HG03558 (cell line): ENCODE measurements around the gene COL18A1.

Source experiments
- ATAC-seq: cut with Tn5 transposase; IDR thresholded peaks from one replicate; pipeline ENCODE4 v1.9.1; 2021; ENCODE audit warnings: moderate number of reproducible peaks; ENCODE audit not compliant: unreplicated experiment; ENCODE audit errors: extremely low read depth

The COL18A1 gene

DNA sequence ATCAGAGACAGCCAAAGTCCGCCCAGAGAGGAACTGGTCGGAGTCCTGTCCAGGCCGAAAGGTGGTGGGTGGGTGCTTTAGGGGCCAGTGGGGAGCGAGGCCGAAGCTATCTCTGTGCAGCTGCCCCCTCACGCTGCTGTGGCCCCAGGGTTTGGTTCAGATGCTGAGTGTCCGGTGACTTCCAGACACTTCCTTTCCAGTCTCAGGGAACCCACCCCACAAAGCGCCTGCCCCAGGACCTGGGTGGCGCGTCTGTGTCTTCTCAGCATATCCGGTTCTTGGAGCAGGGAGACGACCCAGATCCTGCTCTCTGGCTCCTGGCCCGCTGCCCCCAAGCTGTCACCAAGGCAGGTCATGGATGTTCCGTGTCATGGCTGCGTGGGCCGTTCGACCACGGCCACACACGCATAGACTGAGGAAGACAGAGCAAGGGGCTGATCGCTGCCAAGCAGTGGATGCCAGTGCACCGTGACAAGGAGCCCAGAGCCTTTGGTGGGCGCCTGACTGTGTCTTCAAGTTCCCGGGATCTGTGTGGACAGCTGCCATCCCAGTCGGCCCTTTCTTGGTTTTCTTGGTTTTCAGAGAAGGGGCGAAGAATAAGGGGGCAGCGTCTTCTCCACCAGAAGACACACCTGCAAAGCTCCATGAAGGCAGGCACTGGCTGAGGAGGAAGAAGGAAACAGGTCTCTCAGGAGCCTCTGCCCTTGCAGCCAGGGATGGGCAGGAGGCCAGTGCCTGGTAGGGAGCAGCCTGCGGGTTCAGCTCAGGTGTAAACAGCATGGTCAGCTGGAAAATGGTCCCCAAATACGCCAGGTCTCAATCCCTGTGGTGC is 22.9 kb upstream of the COL18A1 start:
- no peak for ATAC-seq

DNA sequence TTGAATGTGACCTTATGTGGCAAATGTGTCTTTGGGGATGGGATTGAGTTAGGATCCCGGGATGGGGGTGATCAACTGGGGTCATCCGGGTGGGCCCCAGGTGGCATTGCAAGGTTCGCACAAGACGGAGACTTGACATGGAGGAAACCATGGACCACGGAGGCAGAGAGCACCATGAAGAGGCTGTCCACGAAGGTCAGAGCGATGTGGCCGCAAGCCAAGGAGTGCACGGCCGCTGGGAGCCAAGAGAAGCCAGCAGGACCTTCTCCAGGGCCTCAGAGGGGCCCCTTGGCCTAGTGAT is 22.3 kb upstream of the COL18A1 start:
- no peak for ATAC-seq

DNA sequence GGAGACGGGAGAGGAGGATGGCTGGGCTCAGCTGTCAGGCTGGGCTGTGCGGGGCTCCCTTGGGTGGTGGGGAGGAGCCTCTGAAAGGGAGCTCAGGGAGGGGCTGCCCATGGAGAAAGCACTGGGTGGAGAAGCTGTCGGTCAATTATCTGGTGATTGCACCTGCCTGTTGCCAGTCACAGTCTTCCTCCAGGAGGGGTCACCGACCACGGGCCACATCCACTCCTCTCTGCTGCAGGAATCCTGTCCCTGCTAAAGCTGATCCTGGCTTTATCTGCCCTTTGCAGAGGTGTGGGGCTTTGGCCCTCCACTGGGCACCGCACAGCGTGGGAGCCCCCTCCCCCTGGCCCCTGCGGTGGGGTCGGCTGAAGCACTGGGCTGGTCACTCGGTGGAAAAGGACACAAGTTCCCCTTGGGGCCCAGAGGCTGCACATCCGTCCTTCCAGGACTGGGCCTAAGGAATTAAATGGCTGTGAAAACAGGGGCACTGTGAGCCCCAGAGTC is 21.8 kb upstream of the COL18A1 start:
- ATAC-seq = no peak

DNA sequence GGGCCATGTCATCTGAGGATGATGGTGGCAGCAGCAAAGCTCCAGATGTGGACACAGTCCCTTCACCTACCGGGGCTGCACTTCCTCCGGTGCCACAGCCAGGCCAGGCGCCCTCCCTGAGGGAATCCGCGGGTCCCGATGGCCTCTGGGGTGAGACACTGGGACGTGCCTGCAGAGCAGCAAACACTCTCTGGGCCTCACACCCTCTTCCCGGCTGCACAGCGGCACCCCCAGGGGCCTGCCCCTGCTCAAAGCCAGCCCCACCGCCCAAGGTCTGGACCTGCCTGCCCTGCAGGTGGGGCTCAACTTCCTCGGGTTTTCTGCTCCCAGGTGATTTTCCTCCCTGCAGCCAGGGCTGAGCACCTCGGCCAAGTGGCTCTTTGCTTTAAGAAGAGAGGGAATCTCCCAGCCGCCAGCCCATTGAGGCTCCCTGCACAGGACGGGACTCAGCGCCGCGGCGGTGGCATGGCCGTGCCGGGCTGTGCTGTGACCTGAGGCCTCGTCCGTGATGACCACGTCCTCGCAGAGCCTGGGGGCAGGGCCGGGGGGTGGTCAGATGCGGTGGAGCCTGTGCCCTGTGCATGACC is 21.3 kb upstream of the COL18A1 start:
- no peak for ATAC-seq

DNA sequence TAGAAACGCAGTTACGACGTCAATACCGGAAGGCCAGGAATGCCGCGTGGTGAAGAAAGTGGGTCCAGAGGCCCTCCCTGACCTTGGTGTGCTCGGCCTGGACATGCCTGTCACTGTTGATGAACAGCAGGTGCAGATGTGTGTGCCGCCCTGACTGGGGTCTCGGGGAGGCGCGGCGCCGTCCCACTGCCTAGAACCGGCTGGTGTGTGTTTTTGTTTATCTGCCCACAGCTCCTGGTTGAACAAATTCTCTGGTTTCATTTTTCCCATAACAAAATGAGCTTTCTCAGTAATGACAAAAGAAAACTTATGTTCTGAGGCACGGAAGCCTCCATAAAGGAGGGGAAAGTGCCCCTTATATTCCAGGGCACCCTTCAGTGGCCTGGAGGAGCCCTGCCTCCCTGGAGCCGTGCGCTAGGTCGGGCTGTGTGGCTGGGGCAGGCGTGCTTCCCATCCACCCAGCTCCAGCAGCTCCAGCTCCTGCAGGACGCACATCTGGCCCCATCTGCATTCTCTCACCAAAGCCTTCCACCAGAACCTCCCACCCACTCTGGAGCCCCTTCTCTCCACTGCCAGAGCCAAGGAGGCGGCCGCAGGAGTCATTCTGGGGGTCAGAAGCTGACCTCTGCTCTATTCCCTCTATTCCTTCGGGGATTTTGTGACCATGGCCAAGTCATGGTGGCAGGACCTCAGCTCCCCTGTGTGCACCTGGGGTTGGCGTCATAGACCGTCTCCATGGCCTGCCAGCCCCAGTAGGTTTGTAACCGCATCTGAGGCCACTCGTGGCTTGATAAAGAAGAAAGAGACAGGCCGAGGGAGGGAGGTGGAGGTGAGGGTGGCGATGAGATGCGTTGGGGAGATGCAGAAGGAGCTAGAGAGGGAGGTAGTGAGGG is 20.1 kb upstream of the COL18A1 start:
- no peak for ATAC-seq

DNA sequence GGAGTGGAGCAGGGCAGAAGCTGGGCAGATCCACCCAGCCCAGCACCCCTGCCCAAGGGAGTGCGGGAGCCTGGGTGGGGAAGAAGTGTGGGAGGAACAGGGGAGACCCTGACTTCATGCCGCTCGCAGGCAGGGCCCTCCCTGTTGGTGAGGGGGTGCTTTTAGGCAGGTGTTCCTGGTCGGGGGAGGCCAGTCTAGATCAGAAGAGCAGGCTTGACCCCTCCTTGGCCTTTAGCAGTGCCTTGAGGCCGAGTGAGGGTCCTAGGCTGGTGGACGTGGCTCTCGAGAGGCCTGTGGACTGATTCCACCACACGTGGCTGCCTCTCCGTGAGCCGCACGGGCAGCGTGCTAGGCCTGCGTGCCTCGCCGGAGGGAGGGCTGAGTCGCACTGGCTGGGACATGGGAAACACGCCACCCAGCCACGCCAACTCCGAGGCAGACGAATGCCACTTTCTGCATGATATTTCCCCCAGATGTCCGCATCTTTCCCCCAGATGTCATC is 19.4 kb upstream of the COL18A1 start:
- ATAC-seq = no peak

DNA sequence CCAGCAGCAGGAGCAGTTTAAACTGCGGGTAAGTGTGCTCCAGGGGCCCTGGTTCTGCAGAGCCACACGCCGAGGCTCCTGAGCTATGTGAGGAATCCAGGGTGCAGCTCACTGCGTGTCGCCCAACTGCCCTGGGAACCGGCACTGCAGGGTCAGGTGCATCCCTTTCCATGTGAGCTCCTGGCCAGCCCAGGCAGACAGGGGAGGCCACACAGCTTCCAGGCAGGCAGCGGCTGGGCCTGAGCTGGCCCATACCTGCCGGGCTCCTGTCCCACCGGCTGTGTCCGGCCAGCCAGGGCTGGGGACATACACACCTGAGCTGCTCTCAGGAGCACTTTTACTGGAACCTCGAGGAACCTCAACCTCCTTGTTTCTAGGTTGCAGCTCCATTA is 18.6 kb upstream of the COL18A1 start:
- ATAC-seq = no peak

DNA sequence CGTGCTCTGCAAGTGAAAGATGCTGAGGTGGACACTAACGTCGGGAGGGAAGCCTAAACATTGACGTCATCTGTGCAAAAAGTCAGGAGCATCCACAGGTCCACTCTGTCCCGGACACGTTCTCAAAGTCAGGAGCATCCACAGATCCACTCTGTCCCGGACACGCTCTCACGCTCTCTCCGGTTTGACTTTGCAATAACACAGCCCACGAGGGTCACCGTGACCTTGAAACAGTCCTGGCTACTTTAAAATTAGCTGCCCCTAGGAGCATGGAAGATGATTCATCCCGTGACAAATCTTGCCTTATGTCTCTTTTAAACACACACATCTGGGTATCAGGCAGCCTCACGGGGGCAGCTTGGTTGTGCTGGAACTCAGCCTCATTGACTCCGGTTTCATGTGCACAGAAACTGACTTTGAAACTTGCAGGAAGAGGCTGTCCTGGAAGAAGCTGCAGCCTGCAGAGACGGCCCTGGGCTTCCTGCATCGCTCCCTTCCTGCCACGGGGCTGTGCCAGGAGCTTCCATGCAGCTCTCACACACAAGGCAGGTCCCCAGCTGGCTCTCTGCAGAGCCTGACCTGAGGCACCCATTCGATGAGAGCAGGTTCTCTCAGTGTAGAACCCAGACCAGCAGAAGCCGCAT is 18.1 kb upstream of the COL18A1 start:
- ATAC-seq = no peak

DNA sequence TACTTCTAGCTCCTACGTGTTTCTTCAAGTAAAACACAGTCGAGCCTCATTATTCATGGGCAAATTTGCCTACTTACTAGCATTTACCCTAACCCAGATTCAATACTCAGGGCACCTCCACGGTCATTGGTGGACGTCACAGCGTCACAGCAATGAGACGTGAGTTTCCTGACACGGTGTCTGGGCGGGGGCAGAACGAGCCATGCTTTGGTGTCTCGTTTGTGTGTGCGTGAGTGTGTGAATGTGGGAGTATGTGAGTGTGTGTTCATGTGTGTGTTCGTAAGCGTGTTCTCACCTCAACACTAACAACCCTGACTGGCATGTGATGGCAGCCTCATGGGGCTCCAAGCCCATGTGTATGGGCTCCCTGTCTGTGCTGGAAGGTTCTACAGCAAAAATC is 17.5 kb upstream of the COL18A1 start:
- ATAC-seq = no peak

DNA sequence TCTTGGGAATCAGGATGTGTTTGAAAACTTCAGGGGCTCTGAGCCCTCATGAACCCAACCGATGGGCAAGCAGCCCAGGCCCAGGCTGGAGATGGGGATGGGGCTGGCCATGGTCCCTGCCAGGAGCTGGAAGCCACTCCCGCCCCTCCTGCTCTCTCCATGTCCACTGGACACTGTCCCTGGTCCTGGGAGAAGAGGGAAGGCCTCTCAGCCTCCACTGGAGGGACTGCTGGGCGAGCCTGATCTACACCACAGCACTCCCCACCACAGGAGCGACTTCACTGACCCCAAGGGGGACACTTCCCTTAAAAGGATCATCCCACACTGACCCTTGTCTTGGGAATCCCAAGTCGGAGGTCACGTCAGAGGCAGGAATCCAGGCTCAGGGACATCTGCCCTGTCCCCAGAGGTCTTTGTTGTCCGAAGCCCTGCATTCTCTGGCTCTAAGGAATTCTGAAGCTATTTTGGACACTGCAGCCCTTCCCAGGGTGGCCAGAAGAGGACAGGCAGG is 16.9 kb upstream of the COL18A1 start:
- ATAC-seq = no peak

DNA sequence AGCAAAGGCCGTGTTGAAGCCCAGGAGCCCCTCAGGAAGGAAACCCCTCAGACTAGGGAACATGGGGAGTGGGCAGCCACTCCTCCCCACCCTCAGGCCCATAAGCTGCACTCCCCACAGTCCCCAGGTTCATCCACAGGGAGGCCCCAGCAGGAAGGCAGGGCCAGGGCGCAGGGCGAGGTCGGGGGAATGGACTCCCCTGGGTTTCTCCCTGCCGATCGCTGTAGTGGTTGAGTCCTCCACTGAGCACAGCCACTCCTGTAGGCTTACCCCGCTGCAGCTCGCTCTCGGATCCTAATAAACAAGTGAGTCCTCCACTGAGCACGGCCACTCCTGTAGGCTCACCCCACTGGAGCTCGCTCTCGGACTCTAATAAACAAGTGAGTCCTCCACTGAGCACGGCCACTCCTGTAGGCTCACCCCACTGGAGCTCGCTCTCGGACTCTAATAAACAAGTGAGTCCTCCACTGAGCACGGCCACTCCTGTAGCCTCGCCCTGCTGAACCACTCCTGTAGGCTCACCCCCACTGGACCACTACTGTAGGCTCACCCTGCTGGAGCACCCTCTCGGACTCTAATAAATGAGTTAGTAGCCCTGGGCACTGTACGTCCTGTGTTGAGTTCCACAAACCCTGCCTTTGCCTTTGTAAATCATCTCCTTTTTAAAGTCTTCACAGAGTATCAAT is 16.2 kb upstream of the COL18A1 start:
- no peak for ATAC-seq

DNA sequence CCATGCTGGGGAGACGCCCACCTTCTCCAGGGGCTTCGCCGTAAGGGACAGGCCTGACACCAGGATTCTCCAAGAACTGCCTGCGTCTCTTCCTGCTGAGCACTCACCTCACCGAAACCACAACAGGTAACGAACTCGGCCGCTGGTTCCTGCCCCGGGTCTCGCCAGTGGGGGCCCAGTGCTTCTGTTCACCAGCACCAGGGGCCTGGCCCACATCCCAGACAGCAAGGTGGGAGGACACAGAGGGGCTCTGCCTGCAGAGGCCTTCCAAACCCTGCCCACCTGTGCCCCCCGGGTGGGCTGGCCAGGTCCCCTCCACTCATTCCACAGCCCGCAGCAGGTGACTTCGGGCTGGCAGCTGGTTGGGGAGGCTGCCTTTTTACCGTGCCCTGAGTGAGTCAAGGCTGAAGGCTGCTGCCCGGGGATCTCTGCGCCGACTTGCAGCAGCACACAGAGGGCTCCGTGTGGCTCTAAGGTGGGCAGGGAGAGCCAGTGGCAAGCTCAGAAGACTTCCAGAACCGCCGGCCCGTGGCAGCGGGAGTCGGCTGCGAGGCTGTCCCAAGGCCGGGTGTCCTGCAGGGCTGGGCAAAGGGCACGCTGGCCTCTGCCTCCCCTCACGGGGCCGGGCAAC is 14.7 kb upstream of the COL18A1 start:
- ATAC-seq = no peak

DNA sequence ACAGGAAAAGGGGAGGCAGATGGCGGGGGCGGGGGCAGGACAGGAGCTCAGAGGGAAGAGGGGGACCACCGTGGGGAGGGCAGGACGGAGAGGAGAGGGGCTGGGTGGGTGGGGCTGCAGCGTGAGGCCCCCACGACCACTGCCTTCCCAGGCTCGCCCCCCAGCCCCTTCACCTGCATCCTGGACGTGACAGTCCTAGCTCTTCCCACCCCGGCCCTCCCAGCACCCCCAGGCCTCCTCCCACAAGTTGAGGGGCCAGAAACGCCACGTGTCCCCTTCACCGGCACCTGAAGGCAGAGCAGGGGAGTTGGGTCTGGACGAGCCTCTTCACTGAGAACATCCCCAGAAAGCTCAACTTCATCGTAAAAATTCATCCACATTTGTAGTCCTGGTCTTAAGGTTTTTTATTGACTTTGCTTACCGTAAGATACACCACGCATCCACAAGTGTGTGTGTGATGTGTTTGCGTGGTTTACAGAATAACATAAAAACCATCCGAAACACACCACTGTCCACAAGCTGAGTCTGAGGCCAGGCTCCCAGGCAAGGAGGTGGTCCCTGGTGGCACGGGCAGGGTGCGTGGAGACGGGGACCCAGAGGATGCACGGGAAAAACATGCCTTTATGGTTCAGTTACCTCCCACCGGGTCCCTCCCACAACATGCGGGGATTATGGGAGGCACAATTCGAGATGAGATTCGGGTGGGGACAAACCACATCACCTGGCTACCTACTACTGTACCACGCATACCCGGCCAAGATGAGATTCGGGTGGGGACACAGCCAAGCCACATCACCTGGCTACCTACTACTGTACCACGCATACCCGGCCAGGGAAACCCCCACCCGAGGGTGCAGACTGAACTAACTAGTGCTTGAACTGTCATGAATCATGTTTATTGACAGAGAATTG is 13.9 kb upstream of the COL18A1 start:
- ATAC-seq = no peak

DNA sequence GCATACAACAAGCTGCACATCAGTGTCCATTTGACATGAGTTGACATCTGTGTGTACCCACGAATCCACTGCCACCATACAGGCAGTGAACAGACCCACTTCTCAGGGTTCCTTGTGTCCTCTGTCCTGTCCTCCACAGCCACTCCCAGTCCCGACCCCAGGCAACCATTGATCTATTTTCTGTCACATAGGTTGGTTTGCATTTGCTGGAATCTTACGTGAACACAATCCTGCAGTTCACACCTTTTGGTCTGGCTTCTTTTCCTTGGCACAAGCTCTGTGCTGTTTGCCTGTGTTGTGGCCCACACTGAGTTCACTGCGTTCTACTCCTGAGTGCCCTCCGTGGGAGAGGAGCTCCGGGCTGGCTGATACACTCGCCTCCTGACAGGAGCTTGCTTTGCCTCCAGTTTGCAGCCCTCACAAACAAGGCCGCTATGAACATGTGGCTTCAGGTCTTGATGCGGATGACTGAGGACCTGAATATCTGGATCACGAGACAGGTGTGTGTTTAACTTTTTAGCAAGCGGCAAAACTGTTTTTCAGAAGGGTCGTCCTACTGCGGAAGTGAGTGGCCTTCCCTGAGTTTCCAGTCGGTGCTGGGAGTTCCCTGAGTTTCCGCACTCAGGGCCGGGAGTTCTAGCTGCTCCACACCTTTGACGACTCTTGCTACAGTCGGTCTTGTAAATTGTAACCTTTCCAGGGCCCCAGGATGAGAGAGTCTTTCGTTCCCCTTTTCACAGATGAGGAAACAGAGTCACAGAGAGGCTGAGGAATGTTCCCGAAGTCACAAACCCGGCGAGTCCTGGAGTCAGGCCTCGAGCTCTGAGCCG is 13.0 kb upstream of the COL18A1 start:
- ATAC-seq = no peak

DNA sequence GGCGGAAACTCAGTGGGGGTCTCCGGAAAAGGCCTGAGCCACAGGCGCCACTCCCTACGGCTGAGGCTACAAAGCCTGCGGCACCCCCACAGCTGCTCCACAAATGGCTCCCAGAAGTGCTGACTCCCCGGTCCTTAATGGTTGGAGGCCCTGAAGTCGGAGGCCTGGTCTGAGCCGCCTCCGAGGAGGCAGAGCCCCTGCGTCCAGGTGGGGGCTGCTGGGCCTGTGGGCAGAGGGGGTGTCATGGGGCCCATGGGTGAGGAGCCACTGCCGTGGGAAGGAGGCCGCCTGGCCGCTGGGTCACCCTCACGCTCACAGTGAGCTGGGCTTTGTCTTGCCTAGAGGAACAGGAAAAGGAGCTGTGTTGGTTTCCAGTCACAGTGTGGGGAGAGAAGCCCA is 12.4 kb upstream of the COL18A1 start:
- ATAC-seq = no peak

DNA sequence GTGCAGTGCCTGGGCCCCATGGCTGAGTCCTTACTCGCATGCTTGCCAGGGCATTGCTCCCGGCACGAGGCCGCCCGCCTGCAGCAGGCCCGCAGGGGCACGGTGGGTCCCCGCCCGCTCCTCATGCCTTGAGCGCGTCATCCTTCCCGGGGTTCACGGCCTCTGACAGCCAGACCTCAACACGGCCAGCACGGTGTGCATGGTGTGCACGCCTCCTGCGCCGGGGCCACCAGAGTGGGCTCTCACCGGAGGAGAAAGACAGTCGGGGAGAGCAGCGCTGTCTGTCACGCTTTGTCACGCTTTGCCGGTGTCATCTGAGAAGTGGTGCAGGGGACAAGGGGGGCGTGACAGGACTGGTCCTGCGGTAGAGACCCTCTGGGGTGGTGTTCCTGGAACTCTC is 11.9 kb upstream of the COL18A1 start:
- no peak for ATAC-seq

DNA sequence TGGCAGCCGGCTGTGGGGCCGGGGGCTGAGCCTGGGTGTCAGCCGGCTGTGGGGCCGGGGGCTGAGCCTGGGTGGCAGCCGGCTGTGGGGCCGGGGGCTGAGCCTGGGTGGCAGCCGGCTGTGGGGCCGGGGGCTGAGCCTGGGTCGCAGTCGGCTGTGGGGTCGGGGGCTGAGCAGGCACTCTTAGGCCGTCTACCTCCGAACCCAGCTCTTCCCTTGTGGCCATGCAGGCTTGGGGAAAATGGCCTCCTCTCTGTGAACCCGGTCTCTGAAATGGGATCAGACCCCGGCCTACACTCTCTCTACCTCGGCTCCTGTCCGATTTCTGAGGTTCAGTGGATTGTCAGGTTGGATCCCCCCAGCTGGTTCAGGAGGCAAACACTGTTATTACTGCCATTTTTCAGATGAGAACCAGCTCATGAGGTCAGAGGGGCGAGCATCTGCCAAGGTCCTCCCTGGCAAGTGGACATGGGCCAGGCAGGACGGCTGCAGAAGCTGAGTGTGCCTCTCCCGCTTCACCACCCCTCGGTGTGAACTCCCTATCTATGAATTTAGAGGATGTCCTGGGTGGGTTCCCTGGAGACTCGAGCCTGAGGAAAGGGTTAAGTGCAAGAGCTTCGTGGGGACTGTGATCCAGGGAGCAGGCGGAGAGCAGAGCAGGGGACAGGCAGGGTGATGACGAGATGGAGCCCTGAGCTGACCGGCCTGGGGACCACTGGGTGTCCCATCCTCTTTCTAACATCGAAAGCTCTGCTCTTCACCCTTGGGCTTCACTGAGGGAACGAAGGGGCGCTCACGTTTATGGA is 10.9 kb upstream of the COL18A1 start:
- no peak for ATAC-seq
